ENCODE measurements around the gene DMTF1.
A peak's percentile ranks its signal among the peaks of the same experiment; 100 is the strongest.

Gene DMTF1

DNA sequence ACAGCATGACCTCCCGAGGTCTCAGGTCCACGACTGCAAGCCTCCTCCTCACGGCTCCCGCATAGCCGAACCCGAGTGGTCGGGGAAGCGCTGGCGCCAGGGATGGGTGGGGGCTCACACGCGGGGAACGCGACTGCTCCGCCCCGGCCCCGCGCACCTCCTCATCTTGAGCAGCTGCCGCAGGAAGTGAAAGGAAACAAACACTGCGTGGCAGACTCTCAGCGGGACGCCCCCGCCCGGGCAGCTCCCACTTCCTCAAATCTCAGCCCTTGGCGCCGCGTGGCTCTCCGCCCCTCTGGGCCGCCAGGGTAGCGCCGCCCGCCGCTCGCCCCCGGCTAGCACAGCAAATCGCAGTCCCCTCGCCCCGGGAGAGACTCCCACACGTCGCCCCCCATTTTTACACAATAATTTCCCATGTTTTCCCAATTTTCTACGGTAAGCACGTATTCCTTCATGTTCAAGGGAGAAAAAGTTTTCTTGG is 67.3 kb downstream of the DMTF1 start, which contains the start of gene TMEM243:
Gene TMEM243, minus strand, starts transcription at position 188 of the 481 bp plus-strand sequence. CDS start 229 bp downstream, outside the sequence.
- Histone ChIP-seq H3K36me3 (no peaks in the 10 kb centered on the region), H3K4me1 (ENCODE audit: control insufficient read depth in 1 of 2, insufficient read depth in 1 of 2, low read depth in 1 of 2, low read length in 1 of 2) (peaks cover 21 to 26% of the 10 kb centered on the region in 2 experiments), H3K9me3 (no peaks in the 10 kb centered on the region), H3K4me3 (ENCODE audit: low read depth in 1 of 2, low read length in 1 of 2) (peak within 1 kb of the TSS; percentile 83 to 88), H3K27ac (peak within 1 kb of the TSS; percentile 87), H3K27me3 (peaks cover 48% of the 10 kb centered on the region)
- TF ChIP-seq, protein P1, sequence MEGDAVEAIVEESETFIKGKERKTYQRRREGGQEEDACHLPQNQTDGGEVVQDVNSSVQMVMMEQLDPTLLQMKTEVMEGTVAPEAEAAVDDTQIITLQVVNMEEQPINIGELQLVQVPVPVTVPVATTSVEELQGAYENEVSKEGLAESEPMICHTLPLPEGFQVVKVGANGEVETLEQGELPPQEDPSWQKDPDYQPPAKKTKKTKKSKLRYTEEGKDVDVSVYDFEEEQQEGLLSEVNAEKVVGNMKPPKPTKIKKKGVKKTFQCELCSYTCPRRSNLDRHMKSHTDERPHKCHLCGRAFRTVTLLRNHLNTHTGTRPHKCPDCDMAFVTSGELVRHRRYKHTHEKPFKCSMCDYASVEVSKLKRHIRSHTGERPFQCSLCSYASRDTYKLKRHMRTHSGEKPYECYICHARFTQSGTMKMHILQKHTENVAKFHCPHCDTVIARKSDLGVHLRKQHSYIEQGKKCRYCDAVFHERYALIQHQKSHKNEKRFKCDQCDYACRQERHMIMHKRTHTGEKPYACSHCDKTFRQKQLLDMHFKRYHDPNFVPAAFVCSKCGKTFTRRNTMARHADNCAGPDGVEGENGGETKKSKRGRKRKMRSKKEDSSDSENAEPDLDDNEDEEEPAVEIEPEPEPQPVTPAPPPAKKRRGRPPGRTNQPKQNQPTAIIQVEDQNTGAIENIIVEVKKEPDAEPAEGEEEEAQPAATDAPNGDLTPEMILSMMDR (IDR thresholded peaks at IDR 0.05) = peak; percentile 46

DNA sequence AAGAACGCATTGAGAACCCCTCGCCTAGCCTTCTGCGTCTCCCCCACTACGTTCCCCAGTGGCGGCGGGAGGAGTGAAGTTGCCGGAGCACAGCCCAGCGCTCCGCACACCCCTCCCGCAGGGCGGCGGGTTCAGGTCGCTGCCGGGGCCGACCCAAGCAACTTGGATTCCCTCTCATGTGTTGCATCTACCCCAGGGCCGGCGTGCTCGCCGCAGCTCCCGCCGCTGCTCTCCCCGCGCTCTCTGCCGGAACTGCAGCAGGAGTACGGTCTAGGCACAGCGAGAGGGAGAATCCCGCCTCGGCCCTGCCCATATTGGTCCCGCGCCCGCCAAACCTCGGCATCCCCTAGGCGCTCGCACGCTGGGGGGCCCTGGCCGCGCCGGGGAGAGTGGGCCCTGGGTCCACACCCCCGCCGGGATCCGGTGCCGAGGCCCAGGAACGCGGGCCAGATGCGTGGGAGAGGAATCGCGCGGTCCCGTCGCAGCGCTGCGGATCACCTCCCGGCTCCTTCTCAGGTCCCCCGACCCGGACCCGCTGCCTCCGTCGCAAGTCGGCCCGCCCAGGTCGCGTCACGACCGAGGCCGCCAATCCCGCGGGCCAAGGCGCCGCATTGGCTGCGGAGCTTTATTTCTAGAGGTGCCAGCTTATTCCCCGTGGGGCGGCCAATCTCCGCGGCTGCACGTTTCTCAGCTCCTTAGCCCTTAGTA is 67.9 kb downstream of the DMTF1 start:
- H3K36me3 ChIP-seq = no peaks in the 10 kb centered on the region
- H3K9me3 ChIP-seq = no peaks in the 10 kb centered on the region
- H3K27me3 ChIP-seq = peaks cover 54% of the 10 kb centered on the region
- H3K4me3 ChIP-seq (ENCODE audit: low read depth in 1 of 2, low read length in 1 of 2) = peak overlapping the region; percentile 83 to 88
- TF ChIP-seq, protein P1 (IDR thresholded peaks at IDR 0.05) = no peak
- H3K27ac ChIP-seq = peak overlapping the region; percentile 87
- peaks cover 21 to 26% of the 10 kb centered on the region in 2 experiments for H3K4me1 ChIP-seq (ENCODE audit: control insufficient read depth in 1 of 2, insufficient read depth in 1 of 2, low read depth in 1 of 2, low read length in 1 of 2)

DNA sequence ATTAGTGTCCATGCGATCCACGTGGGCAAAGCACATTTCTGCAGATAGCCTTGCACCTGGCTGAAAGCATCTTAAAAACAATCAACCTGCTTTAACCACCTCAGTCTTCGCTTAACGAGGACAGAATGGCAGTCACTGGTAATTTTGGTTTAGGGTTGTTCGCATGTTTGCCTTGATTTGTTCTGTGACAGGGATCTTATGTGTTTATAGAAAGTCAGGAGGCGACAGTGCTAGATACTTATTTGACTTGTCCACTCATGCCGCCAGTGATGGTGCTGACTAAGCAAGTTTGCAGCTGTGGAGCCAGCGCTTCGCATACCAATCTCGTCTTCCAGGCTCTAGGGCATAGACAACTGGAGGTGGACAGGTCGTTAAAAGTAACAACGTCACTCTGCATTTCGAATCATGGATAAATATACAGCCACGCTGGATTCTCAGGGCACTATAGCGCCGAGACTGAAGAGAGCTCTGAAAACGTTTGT is 68.5 kb downstream of the DMTF1 start:
- H3K9me3 ChIP-seq = no peaks in the 10 kb centered on the region
- no peaks in the 10 kb centered on the region for H3K36me3 ChIP-seq
- H3K4me1 ChIP-seq (ENCODE audit: control insufficient read depth in 1 of 2, insufficient read depth in 1 of 2, low read depth in 1 of 2, low read length in 1 of 2) = peaks cover 21 to 26% of the 10 kb centered on the region in 2 experiments
- no peak overlapping the region for H3K27ac ChIP-seq
- TF ChIP-seq, protein P1 (IDR thresholded peaks at IDR 0.05) = no peak
- H3K27me3 ChIP-seq = peaks cover 60% of the 10 kb centered on the region
- H3K4me3 ChIP-seq (ENCODE audit: low read depth in 1 of 2, low read length in 1 of 2) = peak overlapping the region; percentile 83 to 88

DNA sequence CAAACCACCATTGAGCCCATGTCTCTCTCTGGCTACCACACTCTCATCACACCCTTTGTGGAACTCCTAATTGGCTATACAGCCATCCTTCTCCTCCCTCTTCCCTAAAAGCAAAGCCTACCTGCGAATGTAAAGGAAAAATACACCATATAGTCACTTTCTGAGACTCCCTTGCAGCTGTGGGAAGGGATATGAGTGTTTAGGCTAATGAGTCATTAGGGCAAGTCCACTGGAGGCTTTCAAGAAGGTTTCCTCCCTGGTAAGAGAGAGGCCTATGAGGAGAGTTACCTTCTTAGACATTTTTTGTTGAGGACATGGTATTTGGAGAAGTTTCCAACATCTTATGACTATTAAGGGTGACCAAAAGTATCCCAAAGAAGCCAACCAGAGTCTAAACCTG is 71.4 kb downstream of the DMTF1 start:
- Histone ChIP-seq H3K9me3 (no peaks in the 10 kb centered on the region), H3K36me3 (no peaks in the 10 kb centered on the region), H3K27me3 (peaks cover 78% of the 10 kb centered on the region), H3K27ac (no peak overlapping the region), H3K4me1 (ENCODE audit: control insufficient read depth in 1 of 2, insufficient read depth in 1 of 2, low read depth in 1 of 2, low read length in 1 of 2) (peaks cover 13 to 15% of the 10 kb centered on the region in 2 experiments), H3K4me3 (ENCODE audit: low read depth in 1 of 2, low read length in 1 of 2) (no peak overlapping the region)
- TF ChIP-seq, protein P1 (IDR thresholded peaks at IDR 0.05) = no peak

DNA sequence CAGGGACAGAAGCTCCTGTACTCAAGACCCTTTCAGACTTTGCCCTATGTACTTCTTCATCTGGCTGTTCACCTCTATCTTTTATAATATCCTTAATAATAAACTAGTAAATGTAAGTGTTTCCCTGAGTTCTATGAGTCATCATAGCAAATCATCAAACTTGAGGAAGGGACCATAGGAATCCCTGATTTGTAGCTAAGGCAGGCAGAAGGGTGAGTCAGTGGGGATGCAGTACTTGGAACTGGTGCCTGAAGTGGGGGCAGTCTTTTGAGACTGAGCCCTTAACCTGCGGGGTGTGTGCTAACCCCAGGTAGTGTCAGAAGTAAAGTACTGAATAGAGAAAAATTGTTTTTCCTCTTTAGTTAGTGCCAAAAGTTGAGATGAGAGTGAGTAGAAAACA is 73.4 kb downstream of the DMTF1 start:
- TF ChIP-seq, protein P1 (IDR thresholded peaks at IDR 0.05) = no peak
- H3K36me3 ChIP-seq = no peaks in the 10 kb centered on the region
- peaks cover 68% of the 10 kb centered on the region for H3K27me3 ChIP-seq
- H3K27ac ChIP-seq = no peak overlapping the region
- H3K4me3 ChIP-seq (ENCODE audit: low read depth in 1 of 2, low read length in 1 of 2) = no peak overlapping the region
- peaks cover 2 to 3% of the 10 kb centered on the region in 2 experiments for H3K4me1 ChIP-seq (ENCODE audit: control insufficient read depth in 1 of 2, insufficient read depth in 1 of 2, low read depth in 1 of 2, low read length in 1 of 2)
- H3K9me3 ChIP-seq = no peaks in the 10 kb centered on the region

Measured in neutrophil (primary cell).